ENCODE measurements around the gene DACT1. TPM values are rescaled to one million over a fixed set of nuclear protein-coding genes. Genes with fewer than 3 reads are reported as not detected.

DACT1 gene
- total RNA-seq, 8 experiments from 2014 or later: 1.2 to 55.8 (median 30.9) TPM

DNA sequence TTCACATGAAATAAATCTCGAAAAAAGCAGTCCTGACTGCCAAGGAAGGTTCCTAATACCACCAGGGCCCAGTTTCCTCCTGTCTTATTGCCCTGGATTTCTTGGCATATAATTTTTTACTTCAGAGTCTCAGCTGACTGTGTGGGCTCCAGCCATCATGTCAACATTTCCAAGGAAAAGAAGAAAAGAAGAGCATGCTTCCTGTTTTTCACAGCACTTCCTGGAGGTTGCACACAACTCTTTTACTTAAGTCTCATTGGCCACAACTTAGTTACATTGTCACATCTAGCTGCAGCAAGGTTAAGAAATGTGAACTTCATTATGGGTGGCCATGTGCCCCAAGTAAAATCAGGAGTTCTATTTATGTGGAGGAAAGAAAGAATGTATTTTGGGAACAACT is 24.3 kb downstream of the DACT1 start:
- in situ Hi-C loops (cut with MboI; ENCODE audit: low pct_unique_long_range_greater_than_20kb in 2 of 9, low sequenced_read_pairs in 9 of 9, unreplicated experiment in 9 of 9): no loop called here
- H3K4me3 ChIP-seq: no peak overlapping the region
- no peak overlapping the region for H3K27ac ChIP-seq
- ATAC-seq (replicated peaks in 6 of 8): no peak
- WGBS, 10 experiments: 63 to 100% (median 83%) methylated on average over 1 of the region's 1 CpG; no CpG with 5 or more reads in 6 of the 10 experiments
- H3K4me1 ChIP-seq (replicated peaks in 1 of 2): peaks cover 0 to 5% of the 10 kb centered on the region in 2 donors

DNA sequence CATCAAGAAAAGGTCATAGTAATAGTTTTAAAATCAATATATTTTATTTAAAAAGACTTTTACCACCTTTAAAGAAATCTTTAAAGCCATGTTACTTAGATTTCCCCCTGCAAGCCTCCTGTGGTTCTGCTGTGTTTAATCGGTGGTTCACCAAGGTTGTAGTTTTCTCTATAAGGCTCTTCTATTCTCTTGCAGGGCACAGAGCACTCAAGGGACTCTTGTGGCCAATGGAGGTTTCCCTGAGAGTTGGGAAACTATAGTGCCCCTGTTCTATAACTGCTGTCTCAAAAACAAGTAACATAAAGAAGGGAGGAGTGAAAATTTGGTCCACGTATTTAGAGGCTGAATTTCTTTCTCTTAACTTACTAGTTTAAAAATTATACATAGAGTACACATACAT is 25.0 kb downstream of the DACT1 start:
- ATAC-seq (replicated peaks in 6 of 8): no peak
- in situ Hi-C loops (cut with MboI; ENCODE audit: low pct_unique_long_range_greater_than_20kb in 2 of 9, low sequenced_read_pairs in 9 of 9, unreplicated experiment in 9 of 9): no loop called here
- 37 to 78% (median 60%) methylated on average over 1 to 2 of the region's 2 CpGs; no CpG with 5 or more reads in 3 of the 10 experiments for WGBS, 10 experiments
- H3K4me3 ChIP-seq: no peak overlapping the region
- no peak overlapping the region for H3K27ac ChIP-seq
- H3K4me1 ChIP-seq (replicated peaks in 1 of 2): peaks cover 0 to 3% of the 10 kb centered on the region in 2 donors

DNA sequence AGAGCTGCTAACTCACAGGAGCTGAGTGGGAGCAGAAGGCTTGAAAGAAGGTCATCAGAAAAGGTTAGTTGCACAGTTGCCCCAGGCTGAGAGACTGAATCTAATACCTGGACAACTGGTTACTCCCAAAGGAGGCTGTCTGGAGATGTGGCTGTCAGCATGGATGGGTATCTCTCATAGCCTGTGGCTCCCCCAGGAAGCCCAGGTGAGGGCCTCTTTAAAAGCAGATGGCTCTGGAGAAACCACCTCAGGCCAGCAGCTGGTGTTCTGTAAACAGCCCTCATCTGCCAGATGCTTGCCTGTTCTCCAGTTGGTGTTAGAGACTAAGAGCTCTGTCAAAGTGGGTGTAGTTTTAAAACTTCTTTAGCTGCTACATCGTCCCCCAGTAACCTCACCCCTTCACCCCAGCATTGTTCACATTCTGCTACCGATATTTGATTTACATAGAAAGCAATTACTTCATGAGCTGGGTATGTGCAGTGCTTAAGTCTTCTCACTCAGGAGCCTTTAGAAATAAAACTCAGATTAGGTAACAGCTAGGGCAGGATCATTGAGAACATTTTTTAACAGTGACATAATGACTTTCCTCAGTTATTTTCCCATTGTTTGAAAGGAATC is 25.8 kb downstream of the DACT1 start:
- WGBS, 10 experiments: 0 to 60% (median 44%) methylated on average over 1 to 2 of the region's 2 CpGs; no CpG with 5 or more reads in 3 of the 10 experiments
- Histone ChIP-seq H3K4me1 (replicated peaks in 1 of 2) (peaks cover under 1 to 3% of the 10 kb centered on the region in 2 donors), H3K27ac (no peak overlapping the region), H3K4me3 (no peak overlapping the region)
- in situ Hi-C loops (cut with MboI; ENCODE audit: low pct_unique_long_range_greater_than_20kb in 2 of 9, low sequenced_read_pairs in 9 of 9, unreplicated experiment in 9 of 9): no loop called here
- peak in 7 of 8 experiments; percentile 26 to 96 (median 42) for ATAC-seq (replicated peaks in 6 of 8)

DNA sequence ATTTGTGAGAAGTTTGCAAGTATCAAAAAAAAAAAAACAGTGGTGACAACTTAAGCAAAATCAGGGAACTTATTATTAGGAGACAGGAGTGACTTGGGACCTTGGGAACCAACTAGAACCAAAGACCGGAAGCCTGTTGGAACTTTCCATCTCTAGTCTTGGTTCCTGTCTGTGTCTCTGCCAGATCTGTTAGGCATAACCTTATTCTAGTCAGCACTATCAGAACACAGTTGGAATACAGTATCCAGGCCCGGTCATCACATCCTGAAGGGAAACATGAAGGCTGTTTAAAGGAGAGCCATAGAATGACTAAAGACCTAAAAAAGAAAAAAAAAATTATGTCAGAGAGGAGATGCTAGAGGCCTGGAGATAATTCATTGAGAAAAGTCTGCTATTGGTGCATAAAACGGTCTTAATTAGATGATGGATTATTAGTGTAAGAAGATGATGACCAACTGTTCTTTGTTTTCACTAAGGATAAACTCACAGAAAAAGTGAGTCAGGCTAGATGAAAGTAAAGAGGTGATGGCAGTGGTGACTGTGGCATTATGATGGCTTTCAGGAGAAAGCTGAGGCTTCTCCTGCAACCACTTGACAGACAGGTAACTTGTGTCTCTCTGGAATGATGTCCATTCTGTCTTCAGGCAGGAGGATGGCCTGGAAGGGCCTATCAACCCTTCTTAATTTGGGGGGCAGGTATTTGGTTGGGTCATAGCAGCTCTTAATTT is 28.2 kb downstream of the DACT1 start:
- no peak overlapping the region for H3K27ac ChIP-seq
- in situ Hi-C loops (cut with MboI; ENCODE audit: low pct_unique_long_range_greater_than_20kb in 2 of 9, low sequenced_read_pairs in 9 of 9, unreplicated experiment in 9 of 9): no loop called here
- 49 to 100% (median 89%) methylated on average over 1 to 3 of the region's 3 CpGs; no CpG with 5 or more reads in 1 of the 10 experiments for WGBS, 10 experiments
- peaks cover 12 to 23% of the 10 kb centered on the region in 2 donors for H3K4me1 ChIP-seq (replicated peaks in 1 of 2)
- H3K4me3 ChIP-seq: no peak overlapping the region
- no peak for ATAC-seq (replicated peaks in 6 of 8)

DNA sequence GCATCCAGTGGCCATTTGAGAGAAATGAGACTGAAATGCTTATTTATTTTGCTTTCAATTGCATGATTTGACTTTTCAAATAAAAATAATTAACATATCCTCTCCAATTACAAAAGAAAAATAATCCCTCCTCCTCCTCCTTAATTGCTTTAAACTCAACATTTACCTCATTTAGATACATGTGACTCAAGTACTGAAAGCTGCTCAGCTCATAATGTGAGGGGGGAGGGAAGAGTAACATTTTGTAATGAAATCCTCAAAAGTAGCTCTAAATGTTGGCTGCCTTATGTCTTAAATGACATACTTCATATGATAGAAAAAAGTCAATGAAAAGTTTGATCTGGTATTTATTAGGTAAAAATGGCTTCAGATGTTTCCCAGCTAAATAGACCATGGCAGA is 29.0 kb downstream of the DACT1 start:
- in situ Hi-C loops (cut with MboI; ENCODE audit: low pct_unique_long_range_greater_than_20kb in 2 of 9, low sequenced_read_pairs in 9 of 9, unreplicated experiment in 9 of 9): no loop called here
- no peak for ATAC-seq (replicated peaks in 6 of 8)
- Histone ChIP-seq H3K27ac (no peak overlapping the region), H3K4me3 (no peak overlapping the region), H3K4me1 (replicated peaks in 1 of 2) (peaks cover 12 to 27% of the 10 kb centered on the region in 2 donors)

DNA sequence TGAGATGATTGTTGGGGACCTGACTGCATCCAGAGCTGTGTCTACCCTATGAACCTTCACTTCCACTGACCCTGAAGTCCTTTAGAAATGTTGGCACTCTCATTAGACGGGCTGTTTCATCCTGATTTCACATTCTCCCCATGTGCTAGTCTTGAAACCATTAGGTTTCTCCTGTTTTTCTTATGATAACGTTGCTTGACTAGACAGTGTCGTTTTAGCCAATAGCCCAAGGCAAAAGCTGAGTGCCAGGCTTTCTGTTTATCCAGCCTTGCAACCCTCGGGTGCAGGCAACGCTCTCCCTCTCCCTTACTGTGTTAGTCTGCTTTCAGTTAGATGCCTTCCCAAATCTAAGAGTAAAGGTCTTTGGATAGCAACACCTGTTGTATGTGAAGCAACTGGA is 30.1 kb downstream of the DACT1 start:
- in situ Hi-C loops (cut with MboI; ENCODE audit: low pct_unique_long_range_greater_than_20kb in 2 of 9, low sequenced_read_pairs in 9 of 9, unreplicated experiment in 9 of 9): no loop called here
- ATAC-seq (replicated peaks in 6 of 8): no peak
- Histone ChIP-seq H3K4me1 (replicated peaks in 1 of 2) (peaks cover 12 to 29% of the 10 kb centered on the region in 2 donors), H3K27ac (no peak overlapping the region), H3K4me3 (no peak overlapping the region)
- WGBS, 10 experiments: 71 to 100% (median 95%) methylated on average over 1 to 4 of the region's 5 CpGs; no CpG with 5 or more reads in 4 of the 10 experiments

DNA sequence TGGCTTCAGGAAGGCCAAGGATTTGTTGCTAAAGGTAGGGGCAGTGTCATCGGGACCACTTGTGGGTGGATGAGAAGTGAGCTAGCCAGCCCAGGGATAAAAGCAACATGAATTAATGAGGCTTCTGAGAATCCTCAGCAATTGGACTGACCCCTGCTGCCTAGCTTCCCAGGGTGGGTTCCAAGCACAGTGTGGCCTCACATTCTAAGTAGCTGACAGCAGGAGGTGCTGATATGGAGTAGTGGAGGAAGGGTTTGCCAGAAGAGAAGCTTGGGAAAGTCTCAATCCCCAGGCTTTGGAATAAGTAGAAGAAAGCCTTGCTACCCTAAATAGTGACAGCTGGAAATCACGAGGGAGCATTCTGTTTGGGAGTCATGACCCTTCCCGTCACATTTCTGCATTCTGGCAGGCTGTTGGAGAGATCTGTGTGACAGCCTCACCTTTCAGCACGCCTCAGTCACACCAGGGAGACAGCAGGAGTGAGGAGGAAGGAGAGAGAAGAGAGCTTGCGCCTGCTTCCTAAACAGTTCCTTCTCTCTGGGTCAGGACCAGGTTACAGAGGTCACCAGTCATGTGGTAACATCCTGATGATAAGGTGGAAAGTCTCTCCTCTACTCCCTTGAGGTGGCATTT is 31.2 kb downstream of the DACT1 start:
- H3K27ac ChIP-seq: no peak overlapping the region
- WGBS, 10 experiments: 0 to 73% (median 53%) methylated on average over 2 to 4 of the region's 5 CpGs; no CpG with 5 or more reads in 5 of the 10 experiments
- in situ Hi-C loops (cut with MboI; ENCODE audit: low pct_unique_long_range_greater_than_20kb in 2 of 9, low sequenced_read_pairs in 9 of 9, unreplicated experiment in 9 of 9): no loop called here
- H3K4me3 ChIP-seq: no peak overlapping the region
- ATAC-seq (replicated peaks in 6 of 8): peak in 5 of 8 experiments; percentile 22 to 54 (median 30)
- peaks cover 12 to 26% of the 10 kb centered on the region in 2 donors for H3K4me1 ChIP-seq (replicated peaks in 1 of 2)

DNA sequence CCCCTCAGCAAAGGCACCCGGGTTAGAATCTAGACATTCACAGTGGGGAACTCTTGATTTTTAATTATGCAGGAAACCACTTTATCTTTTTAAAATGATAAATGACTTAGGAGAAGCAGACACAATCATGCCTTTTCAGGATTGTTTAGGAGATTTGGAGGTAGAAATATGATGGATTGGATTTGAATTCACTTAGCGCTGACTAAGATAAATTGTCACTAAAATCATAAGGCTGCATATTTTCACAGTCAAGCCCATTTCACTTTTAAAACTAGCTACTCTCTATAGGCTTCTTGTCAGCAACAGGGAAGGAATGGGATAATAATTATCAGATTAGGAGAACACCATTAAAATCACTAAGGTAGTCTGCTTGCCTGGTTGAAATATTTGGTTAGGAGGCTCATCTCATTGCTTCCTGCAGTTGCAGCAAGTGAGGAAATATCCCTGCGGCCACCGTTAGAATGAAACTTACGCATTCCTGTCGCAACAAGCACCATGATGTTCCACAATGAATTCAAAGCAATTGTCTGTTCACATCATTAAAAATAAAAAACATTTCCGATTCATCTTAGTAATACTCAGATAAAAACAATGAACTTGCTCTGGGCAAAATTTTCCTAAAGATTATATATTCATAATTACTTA is 31.9 kb downstream of the DACT1 start:
- in situ Hi-C loops (cut with MboI; ENCODE audit: low pct_unique_long_range_greater_than_20kb in 2 of 9, low sequenced_read_pairs in 9 of 9, unreplicated experiment in 9 of 9): no loop called here
- H3K4me1 ChIP-seq (replicated peaks in 1 of 2): peaks cover 12 to 26% of the 10 kb centered on the region in 2 donors
- peak in 1 of 8 experiments; percentile 7 for ATAC-seq (replicated peaks in 6 of 8)
- H3K4me3 ChIP-seq: no peak overlapping the region
- WGBS, 10 experiments: 44 to 100% (median 85%) methylated on average over 1 to 7 of the region's 7 CpGs
- H3K27ac ChIP-seq: no peak overlapping the region

DNA sequence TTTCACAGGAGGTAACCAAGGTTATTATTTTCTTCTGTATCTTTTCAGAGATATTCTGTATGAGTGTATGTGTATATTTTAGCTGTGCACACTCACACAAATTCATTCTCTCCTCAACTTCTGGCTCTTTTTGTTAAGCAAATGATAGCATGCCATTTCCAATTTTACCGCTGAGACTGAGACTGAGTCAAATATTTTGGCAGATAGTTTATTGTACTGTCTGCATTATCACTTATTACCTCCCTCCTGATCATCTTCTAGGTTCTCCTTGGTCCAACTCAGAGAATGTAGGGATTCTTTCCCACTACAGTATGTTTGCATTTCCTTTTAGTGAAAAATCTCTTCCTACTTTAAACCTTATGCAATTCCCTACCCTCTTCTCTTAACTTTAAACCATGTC is 33.3 kb downstream of the DACT1 start:
- Histone ChIP-seq H3K27ac (no peak overlapping the region), H3K4me1 (replicated peaks in 1 of 2) (peaks cover 12 to 29% of the 10 kb centered on the region in 2 donors), H3K4me3 (no peak overlapping the region)
- WGBS, 10 experiments: 73 to 100% (median 90%) methylated on average over 1 of the region's 1 CpG; no CpG with 5 or more reads in 1 of the 10 experiments
- ATAC-seq (replicated peaks in 6 of 8): no peak
- in situ Hi-C loops (cut with MboI; ENCODE audit: low pct_unique_long_range_greater_than_20kb in 2 of 9, low sequenced_read_pairs in 9 of 9, unreplicated experiment in 9 of 9): no loop called here

DNA sequence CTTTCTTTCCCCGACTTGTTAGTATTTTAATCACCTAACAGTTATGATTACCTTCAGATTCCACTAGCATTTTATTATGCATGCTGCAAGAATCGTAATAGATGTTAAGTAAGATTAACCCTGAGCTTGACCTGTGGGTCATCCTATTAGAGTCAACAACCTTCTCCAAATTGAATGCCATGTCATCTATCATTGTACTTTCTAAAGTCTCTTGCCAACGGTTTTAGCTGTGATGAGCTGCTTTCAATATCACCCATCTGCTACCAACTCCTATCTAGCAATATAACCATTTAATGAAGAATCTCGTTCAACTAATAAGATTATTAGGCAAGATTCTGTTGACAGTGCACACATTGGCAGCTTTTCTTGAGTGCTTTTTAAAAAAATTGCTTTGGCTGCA is 33.7 kb downstream of the DACT1 start:
- peaks cover 12 to 32% of the 10 kb centered on the region in 2 donors for H3K4me1 ChIP-seq (replicated peaks in 1 of 2)
- ATAC-seq (replicated peaks in 6 of 8): no peak
- no peak overlapping the region for H3K4me3 ChIP-seq
- in situ Hi-C loops (cut with MboI; ENCODE audit: low pct_unique_long_range_greater_than_20kb in 2 of 9, low sequenced_read_pairs in 9 of 9, unreplicated experiment in 9 of 9): no loop called here
- no peak overlapping the region for H3K27ac ChIP-seq
- WGBS, 10 experiments: 25 to 74% (median 43%) methylated on average over 2 to 4 of the region's 4 CpGs

DNA sequence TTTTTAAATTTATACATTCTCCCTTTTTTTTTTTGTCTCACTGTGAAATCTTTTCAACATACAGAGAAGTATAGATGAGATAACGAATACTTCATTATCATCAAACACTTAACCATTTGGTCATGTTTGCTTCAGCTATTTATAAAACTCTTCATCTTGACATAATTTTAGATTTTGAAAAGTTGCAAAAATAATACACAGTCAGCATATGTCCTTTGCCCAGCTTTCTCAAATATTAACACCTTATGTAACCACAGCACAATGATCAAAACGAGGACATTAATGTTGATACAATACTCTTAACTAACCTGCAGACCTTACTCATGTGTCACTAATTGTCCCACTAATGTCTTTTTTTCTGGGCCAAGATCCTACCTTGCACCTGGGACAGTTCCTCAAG is 36.0 kb downstream of the DACT1 start:
- in situ Hi-C loops (cut with MboI; ENCODE audit: low pct_unique_long_range_greater_than_20kb in 2 of 9, low sequenced_read_pairs in 9 of 9, unreplicated experiment in 9 of 9): no loop called here
- WGBS, 10 experiments: 40 to 100% (median 85%) methylated on average over 1 to 2 of the region's 2 CpGs
- peaks cover 11 to 38% of the 10 kb centered on the region in 2 donors for H3K4me1 ChIP-seq (replicated peaks in 1 of 2)

DNA sequence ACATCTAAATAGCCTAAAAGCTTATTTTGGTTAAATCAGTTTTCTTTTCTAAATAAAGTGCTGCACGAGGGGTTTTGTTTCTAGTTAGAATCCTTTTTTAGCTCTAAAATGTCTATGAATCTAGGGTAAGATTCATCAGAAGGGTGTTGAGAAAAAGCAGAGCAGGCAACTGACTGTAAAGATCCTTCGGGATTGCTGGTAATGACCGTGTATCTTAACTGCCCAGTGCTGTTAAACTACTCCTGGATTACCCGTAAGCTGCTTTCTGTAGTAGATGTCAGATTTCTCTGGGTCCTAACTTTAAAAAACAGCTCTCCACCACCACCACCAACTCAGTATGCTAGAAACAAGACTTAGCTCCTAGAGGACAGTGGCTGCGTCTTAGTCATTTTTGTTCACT is 39.2 kb downstream of the DACT1 start:
- WGBS, 10 experiments: 31 to 95% (median 74%) methylated on average over 1 to 5 of the region's 5 CpGs
- no peak overlapping the region for H3K27ac ChIP-seq
- no peak for ATAC-seq (replicated peaks in 6 of 8)
- H3K4me3 ChIP-seq: no peak overlapping the region
- in situ Hi-C loops (cut with MboI; ENCODE audit: low pct_unique_long_range_greater_than_20kb in 2 of 9, low sequenced_read_pairs in 9 of 9, unreplicated experiment in 9 of 9): no loop called here
- H3K4me1 ChIP-seq (replicated peaks in 1 of 2): peaks cover 0 to 12% of the 10 kb centered on the region in 2 donors

More for the DNA sequence above, 36.0 kb downstream of the DACT1 start:
- no peak for ATAC-seq (replicated peaks in 6 of 8)
- no peak overlapping the region for H3K4me3 ChIP-seq
- no peak overlapping the region for H3K27ac ChIP-seq

DNA sequence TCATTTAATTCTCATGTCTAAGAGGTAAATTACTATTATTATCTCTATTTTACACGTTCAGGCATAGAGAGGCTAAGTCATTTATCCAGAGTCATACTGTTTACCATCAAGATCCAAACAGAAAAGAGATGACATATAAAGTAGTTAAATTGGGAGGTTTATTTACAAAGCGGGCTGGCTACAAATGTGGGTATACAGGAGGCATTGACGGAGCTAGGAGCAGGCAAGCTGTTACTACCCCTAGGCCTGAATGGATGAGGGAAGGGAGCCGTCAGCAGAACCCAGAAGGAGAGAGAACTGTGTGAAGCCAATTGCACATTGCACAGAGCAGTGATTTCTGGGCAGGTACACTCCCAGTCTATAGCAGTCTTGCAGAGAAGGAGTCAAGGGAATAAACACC is 39.8 kb downstream of the DACT1 start:
- in situ Hi-C loops (cut with MboI; ENCODE audit: low pct_unique_long_range_greater_than_20kb in 2 of 9, low sequenced_read_pairs in 9 of 9, unreplicated experiment in 9 of 9): no loop called here
- ATAC-seq (replicated peaks in 6 of 8): peak in 1 of 8 experiments; percentile 43
- Histone ChIP-seq H3K27ac (no peak overlapping the region), H3K4me3 (no peak overlapping the region), H3K4me1 (replicated peaks in 1 of 2) (peaks cover 0 to 12% of the 10 kb centered on the region in 2 donors)
- 40 to 100% (median 75%) methylated on average over 1 to 4 of the region's 4 CpGs; no CpG with 5 or more reads in 1 of the 10 experiments for WGBS, 10 experiments
